ENCODE results near the gene GPATCH8. TPM values are rescaled to one million over a fixed set of nuclear protein-coding genes. Genes with fewer than 3 reads are reported as not detected.

The GPATCH8 gene
- polyA plus RNA-seq, 3 donors, result 8.8 to 15.9 (median 14.9) TPM

DNA sequence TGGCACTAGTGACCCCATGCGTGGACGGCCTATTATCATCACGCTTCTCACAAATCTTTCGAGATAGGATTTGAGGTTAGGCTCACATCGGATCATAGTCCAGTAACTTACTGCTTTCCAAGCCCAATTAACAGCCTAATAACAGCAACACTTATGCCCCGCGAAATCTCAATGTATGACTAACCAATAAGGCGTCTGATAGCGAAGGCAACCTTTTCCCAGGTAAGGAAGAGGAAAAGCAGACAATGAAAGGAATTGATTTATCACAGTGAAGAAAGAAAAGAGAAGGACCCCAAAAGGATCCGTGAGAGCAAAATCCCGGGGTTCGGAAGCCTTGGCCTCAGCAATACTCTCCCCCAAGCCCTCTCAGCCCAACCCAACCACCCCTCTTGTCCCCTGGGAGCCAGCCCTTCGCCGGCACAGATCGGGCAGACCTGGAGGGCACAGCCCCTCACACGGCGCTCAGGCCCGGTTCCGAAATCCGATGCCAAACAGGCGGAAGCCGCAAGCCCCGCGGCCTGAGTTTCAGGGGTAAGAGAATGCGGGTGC lies 534 bp downstream of the GPATCH8 start:
- Histone ChIP-seq H3K4me2 (replicated peaks; ENCODE audit: extremely low read depth, low read length, poor library complexity, severe bottlenecking) (peak overlapping the region; percentile 83), H2AFZ (ENCODE audit: insufficient read depth, low read depth, low read length, poor library complexity, severe bottlenecking) (peak overlapping the region; percentile 93), H3K4me3 (replicated peaks in 1 of 3; ENCODE audit: low read depth in 2 of 3, low read length in 3 of 3) (peak overlapping the region; percentile 61 to 93 (median 84)), H3K36me3 (replicated peaks in 1 of 2; ENCODE audit: control insufficient read depth in 1 of 2, insufficient read depth in 2 of 2, low read length in 2 of 2) (no peaks in the 10 kb centered on the region), H3K27ac (ENCODE audit: low read depth in 1 of 2, low read length in 2 of 2) (peak overlapping the region; percentile 86 to 90), H3K27me3 (ENCODE audit: control insufficient read depth in 2 of 2, insufficient read depth in 2 of 2, low read length in 2 of 2) (no peaks in the 10 kb centered on the region), H3K4me1 (ENCODE audit: control insufficient read depth in 1 of 2, insufficient read depth in 2 of 2, low read length in 2 of 2) (peaks cover 22 to 38% of the 10 kb centered on the region in 2 donors), H3K79me2 (ENCODE audit: insufficient read depth, low read length) (peaks cover 61% of the 10 kb centered on the region), H3K9me3 (replicated peaks in 1 of 2; ENCODE audit: control insufficient read depth in 1 of 2, insufficient read depth in 1 of 2, low read length in 2 of 2) (no peaks in the 10 kb centered on the region), H3K9ac (ENCODE audit: insufficient read depth, low read length, poor library complexity, severe bottlenecking) (peak overlapping the region; percentile 95), H4K20me1 (ENCODE audit: insufficient read depth, low read length) (peaks cover 38% of the 10 kb centered on the region)
- H3K27me3 Mint-ChIP-seq (ENCODE audit: low read depth in 3 of 3), result peaks cover 0 to under 1% (median 0%) of the 10 kb centered on the region in 3 donors
- TF ChIP-seq, protein P1, sequence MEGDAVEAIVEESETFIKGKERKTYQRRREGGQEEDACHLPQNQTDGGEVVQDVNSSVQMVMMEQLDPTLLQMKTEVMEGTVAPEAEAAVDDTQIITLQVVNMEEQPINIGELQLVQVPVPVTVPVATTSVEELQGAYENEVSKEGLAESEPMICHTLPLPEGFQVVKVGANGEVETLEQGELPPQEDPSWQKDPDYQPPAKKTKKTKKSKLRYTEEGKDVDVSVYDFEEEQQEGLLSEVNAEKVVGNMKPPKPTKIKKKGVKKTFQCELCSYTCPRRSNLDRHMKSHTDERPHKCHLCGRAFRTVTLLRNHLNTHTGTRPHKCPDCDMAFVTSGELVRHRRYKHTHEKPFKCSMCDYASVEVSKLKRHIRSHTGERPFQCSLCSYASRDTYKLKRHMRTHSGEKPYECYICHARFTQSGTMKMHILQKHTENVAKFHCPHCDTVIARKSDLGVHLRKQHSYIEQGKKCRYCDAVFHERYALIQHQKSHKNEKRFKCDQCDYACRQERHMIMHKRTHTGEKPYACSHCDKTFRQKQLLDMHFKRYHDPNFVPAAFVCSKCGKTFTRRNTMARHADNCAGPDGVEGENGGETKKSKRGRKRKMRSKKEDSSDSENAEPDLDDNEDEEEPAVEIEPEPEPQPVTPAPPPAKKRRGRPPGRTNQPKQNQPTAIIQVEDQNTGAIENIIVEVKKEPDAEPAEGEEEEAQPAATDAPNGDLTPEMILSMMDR (IDR thresholded peaks at IDR 0.05), result no peak
- no peaks in the 10 kb centered on the region for H3K9me3 Mint-ChIP-seq
- intact Hi-C loops (cut with micrococcal nuclease), result loop anchor here in 1 of 2 donors (5.0 kb wide), 3 partner anchors 300 to 435 kb away; partner anchors contain the start of genes LSM12 and TMUB2
- DNase-seq, result peak in 1 of 3 donors; percentile 10
- peak overlapping the region; percentile 98 to 99 for H3K4me3 Mint-ChIP-seq
- peaks cover 1 to 7% of the 10 kb centered on the region in 2 donors for H3K36me3 Mint-ChIP-seq
- WGBS (ENCODE audit: insufficient coverage), result 0% methylated on average over 18 of the region's 25 CpGs
- H3K27ac Mint-ChIP-seq, result peak overlapping the region; percentile 94 to 99 (median 98)
- H3K4me1 Mint-ChIP-seq, result peaks cover 41% of the 10 kb centered on the region

DNA sequence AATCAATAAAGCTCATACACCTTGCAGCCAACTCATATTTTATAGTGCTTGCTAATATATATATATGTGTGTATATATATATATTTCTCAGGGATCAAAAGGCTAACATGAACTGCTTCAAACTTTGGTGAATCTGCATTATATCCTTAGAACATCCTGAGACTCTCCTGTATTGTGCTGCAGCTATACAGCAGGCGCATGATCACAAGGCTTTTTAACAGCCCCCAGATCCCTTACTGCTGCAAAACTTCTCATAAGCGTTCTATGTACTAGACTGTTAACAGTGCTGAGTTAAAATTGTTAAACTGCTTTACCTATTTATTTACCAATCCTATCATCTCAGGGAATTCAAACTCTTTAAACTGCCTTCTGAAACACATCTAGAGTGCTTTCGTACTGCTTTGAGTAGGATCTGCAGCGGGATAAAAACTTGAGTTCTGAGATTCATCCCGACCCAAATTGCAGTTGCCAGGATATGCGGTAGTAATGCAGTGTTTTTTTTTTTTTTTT lies 1.3 kb downstream of the GPATCH8 start:
- H3K36me3 ChIP-seq (replicated peaks in 1 of 2; ENCODE audit: control insufficient read depth in 1 of 2, insufficient read depth in 2 of 2, low read length in 2 of 2), result no peaks in the 10 kb centered on the region
- H3K27ac Mint-ChIP-seq, result peak overlapping the region in 2 of 7 donors; percentile 2 to 94
- intact Hi-C loops (cut with micrococcal nuclease), result loop anchor here in 1 of 2 donors (5.0 kb wide), 3 partner anchors 300 to 435 kb away; partner anchors contain the start of genes LSM12 and TMUB2
- H3K27me3 Mint-ChIP-seq (ENCODE audit: low read depth in 3 of 3), result no peaks in the 10 kb centered on the region
- 55% methylated on average over 2 of the region's 6 CpGs for WGBS (ENCODE audit: insufficient coverage)
- peaks cover 41% of the 10 kb centered on the region for H3K4me1 Mint-ChIP-seq
- TF ChIP-seq, protein P1 (IDR thresholded peaks at IDR 0.05), result no peak
- H3K4me1 ChIP-seq (ENCODE audit: control insufficient read depth in 1 of 2, insufficient read depth in 2 of 2, low read length in 2 of 2), result peaks cover 22 to 38% of the 10 kb centered on the region in 2 donors
- peak overlapping the region; percentile 83 for H3K4me2 ChIP-seq (replicated peaks; ENCODE audit: extremely low read depth, low read length, poor library complexity, severe bottlenecking)
- no peaks in the 10 kb centered on the region for H3K9me3 ChIP-seq (replicated peaks in 1 of 2; ENCODE audit: control insufficient read depth in 1 of 2, insufficient read depth in 1 of 2, low read length in 2 of 2)
- peaks cover 69% of the 10 kb centered on the region for H3K79me2 ChIP-seq (ENCODE audit: insufficient read depth, low read length)
- DNase-seq, result no peak
- H3K27me3 ChIP-seq (ENCODE audit: control insufficient read depth in 2 of 2, insufficient read depth in 2 of 2, low read length in 2 of 2), result no peaks in the 10 kb centered on the region
- H3K4me3 Mint-ChIP-seq, result peak overlapping the region; percentile 98 to 99
- H2AFZ ChIP-seq (ENCODE audit: insufficient read depth, low read depth, low read length, poor library complexity, severe bottlenecking), result peak overlapping the region; percentile 93
- peak overlapping the region in 1 of 2 donors; percentile 90 for H3K27ac ChIP-seq (ENCODE audit: low read depth in 1 of 2, low read length in 2 of 2)
- no peak overlapping the region for H3K9ac ChIP-seq (ENCODE audit: insufficient read depth, low read length, poor library complexity, severe bottlenecking)
- no peaks in the 10 kb centered on the region for H3K9me3 Mint-ChIP-seq
- peak overlapping the region; percentile 61 to 93 (median 84) for H3K4me3 ChIP-seq (replicated peaks in 1 of 3; ENCODE audit: low read depth in 2 of 3, low read length in 3 of 3)
- peaks cover 1 to 9% of the 10 kb centered on the region in 2 donors for H3K36me3 Mint-ChIP-seq
- H4K20me1 ChIP-seq (ENCODE audit: insufficient read depth, low read length), result peaks cover 45% of the 10 kb centered on the region
